Endometrial microvascular endothelial cells (primary cell): ENCODE data around the gene RNF175. TPM values are rescaled to one million over a fixed set of nuclear protein-coding genes. Genes with fewer than 3 reads are reported as not detected.

Source experiments
- in situ Hi-C: cut with HindIII; loops from 2 replicates; pipeline ENCODE4 v1.10.0; 2017; ENCODE audit warnings: low sequenced_read_pairs, low pct_unique_long_range_greater_than_20kb; ENCODE audit errors: inconsistent ontology term
- total RNA-seq: library from RNA; depleted of rRNA; stranded (reverse); fragments of >200 nt; gene quantifications from one replicate; pipeline ENCODE4 v1.2.3, GENCODE V29; 2015; ENCODE audit errors: inconsistent ontology term

The RNF175 gene
- total RNA-seq, 1 donor from 2014 or later, result not detected

DNA sequence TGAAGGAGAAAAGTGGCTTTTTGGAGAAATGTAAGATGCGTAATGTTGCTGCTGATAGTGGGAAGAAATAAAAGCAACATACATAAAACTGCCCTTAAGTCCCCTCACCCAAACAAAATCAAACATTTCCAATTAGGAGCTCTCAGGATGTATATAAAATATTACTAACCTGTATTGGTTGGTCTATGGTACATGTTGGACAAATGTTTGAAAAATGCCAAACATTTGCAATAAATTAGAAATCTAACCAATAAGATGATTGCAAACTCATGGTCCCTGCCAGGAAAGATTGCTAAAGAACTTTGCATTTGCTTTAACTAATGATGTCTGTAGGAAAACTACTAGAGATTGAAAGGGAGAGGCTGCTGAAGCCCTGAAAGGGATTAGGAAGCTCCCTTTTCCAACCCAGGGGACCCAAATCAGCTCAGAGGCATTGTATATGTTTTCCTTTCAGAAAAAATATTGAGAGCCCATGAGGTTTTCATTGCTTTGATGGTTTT, 27.3 kb upstream of the RNF175 start:
- in situ Hi-C loops, result no loop called here

DNA sequence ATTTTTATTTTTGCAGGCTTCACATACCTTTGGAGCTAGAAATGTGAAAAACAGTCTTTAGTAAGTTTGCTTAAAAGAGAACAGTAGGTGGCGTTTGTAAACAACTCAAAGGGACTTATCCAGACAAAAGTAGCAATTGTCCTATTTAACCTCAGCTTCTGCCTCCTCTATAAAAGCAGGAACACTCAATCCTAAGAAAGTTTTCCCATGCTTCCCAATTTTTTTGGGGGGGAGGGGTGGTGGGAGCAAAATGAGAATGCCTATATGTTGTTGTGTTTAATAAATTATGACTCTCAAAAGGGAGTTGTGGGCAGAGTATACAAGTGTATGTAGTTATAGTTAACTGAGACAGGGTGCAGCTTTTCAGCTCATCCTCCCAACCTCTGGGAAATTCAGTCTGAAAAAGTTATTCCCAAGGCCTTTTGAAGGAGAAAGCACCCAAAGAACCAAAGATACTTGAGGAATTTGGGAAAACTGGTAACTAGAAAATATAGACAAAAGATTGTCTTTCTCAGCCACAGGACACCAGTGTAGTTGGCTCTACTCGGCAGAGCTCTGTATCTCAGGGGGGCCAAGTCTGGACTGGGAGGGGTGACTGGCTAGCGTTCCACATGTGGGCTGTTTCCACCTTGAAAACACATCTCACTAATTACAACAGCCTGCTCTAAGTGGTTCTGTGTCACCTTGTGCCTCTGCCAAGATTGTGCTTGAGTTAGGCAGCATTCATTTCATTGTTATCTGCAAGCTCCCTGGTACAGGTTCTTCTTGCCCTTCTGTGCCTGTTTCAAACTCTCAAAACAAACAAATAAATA, 26.3 kb upstream of the RNF175 start:
- in situ Hi-C loops, result no loop called here

DNA sequence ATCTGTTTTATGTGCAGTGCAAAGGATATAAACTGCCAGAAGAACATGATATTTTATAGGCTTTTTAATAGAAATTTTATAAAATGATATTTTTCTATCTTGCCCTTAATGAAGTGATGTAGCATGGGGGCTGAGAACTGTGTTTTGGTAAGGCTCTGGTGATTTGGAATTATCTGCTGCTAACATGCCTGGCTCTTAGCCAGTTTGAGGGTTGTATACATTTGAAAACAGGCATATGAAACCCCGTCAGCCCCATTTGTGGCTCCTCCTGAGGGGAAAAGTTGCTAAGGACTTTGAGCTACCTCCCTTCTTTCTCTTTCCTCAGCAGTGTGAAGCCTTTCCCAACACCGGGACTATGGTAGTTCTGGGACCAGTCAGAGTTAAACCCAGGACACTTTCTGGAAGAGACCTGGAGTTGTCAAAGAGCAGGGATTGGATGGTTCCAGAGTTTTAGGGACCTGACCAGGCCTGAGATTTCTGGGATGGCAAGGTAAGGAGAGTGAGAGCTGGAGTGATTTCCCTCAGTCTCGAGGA, 24.4 kb upstream of the RNF175 start:
- in situ Hi-C loops, result no loop called here

DNA sequence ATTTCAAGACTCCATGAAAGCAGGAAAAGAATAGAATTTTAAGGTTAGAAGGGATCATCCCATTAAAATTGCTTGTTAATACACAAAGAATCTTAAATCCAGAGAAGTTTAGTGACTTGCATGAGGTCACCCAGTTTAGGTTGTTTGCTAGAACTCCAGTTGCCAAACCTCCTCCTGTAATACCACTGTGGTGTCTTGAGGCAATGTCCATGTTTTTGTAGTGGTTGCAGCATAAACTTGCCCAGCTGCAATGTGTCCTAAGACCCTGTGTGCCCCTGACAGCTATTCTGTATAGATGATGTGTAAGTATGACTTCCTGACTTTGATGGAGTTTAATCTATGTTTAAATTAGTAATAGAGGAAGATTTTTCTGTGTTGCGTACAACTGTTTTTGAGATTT, 22.8 kb upstream of the RNF175 start:
- in situ Hi-C loops, result no loop called here

DNA sequence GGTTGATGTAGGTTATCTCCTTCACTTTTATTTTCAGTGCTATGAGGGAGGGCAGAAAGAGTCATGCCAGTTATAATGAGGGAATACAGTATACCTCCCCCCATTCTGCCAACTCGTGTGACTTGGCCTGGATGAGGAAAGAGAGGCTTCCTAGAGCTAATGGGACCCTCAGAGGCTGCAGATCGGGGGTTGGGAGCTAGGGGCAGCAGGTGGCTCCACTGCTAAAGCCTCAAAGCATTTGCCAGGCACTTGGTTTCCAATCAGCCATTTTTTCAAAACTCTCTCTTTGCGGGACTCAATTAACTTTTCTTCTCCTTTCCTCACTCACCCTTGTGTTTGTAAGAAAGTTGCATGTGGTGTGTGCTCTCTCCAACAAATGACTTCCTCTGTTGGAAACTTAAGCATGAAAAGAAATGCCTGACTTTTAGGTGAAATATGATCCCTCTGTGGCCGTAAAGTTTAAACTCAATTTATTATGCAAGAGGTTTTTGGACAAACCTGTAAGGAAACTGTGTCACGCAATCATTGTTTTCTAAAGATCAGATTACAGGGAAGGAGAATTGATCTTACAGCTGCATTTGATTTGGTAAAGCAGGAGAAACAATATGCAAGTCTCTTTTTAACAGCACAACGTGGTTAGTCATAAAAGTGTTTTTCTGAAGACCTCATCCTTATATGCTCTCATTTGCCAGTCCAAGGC, 22.0 kb upstream of the RNF175 start:
- in situ Hi-C loops, result no loop called here

DNA sequence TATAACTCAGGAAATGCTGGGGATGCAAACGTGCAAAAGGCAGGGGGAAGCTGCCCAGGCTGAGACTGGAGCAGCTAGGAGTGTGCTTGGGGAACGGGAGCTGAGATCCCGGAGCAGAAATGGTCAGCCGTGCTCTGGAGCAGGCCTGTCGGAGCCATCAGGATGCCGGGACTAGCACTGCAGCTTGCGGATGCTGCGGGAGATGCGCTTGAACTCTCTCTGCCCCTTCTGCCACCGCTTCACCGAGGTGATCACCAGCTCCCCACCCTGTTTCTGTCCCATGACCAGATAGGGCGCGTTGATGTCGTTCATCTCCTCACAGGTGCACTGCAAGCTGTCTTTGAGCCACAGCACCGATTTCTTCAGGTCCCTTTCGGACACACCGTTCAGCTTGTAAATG, 21.5 kb upstream of the RNF175 start:
- in situ Hi-C loops, result no loop called here

DNA sequence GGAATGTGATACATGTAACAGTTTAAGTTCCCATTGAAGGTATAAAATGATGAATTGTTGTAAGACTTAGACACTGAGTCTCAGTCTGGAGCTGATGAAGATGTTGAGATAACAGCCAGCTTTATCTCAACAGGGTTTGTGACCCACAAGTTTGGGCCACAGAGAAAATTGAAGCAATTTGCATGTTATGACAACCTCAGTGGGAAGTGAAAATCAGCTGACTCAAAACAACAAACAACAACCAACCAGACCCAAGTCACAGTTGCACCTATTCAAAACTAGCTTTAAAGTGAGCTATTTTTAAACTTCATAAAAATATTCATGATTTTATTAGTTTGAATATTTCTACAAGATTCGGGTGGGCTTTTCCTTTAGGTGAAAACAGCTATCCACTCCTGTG, 21.1 kb upstream of the RNF175 start:
- in situ Hi-C loops, result no loop called here

DNA sequence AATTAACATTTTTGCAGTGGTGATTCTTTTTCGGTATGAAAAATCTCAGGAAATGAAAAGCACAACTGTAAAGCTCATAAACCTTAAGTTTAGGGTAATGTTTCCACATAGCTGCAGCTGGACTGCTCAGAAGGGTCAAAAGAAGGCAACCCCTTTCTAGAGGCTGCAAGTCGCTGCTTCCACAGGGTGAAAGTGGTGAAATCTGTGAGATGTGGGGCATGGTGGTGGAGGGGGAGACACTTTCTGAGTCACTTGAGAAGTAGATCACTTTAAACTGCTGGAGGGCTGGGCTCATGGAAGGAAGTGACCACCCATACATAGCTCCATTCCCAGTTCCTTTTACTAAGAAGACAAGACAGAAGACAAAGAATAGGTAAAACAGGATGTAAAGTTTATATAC, 20.4 kb upstream of the RNF175 start:
- in situ Hi-C loops, result no loop called here

DNA sequence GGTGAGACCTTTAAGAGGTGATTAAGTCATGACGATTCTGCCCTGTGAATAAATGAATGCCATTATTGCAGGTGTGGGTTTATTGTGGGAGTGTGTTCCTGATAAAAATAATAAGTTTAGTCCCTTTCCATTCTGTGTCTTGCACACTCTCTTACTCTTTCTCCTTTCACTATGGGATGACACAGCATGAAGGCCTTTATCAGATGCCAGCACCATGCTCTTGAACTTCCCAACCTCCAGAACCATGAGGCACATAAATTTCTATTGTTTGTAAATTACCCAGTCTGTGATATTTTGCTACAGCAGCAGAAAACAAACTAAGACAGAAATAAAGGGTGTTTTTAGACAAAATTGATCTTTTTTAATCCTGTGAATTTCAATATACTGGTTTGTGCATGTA, 18.6 kb upstream of the RNF175 start:
- in situ Hi-C loops, result no loop called here

DNA sequence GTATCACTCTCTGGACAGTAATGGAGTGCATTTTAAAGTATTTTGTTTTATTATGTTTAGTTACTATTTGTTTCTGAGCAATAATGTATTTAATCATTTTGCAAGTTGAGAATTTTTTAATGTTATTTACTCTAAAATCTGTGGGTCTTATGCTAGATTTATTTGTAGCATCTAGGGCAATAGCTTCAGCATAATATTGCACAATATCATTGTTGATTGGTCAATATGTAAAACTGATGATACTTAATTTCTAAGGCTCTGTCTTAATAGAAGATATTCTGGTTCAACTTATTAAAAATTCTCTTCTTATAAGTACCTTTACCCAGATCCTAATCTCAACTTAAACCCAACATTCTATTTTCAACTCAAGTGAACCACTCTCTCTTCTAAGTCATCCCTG, 17.6 kb upstream of the RNF175 start:
- in situ Hi-C loops, result no loop called here

DNA sequence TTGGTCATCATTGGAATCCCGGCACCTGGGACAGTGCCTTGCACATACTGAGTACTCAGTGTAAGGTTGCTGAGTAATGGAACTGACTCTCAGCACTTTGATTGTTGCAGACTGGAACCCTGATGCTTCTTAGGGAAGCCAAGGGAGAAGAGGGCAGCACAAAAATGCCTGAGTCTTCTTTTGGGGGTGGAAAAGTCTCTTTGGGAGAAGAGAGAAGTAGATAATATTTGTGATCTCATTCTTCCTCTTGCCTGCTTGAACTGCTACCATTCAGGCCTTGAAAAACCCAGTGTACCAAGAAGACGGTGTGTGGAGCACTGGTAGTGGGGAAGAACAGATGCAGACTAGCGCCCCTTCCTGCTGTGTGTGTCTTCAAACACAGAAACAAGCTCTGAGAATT, 16.8 kb upstream of the RNF175 start:
- in situ Hi-C loops, result no loop called here

DNA sequence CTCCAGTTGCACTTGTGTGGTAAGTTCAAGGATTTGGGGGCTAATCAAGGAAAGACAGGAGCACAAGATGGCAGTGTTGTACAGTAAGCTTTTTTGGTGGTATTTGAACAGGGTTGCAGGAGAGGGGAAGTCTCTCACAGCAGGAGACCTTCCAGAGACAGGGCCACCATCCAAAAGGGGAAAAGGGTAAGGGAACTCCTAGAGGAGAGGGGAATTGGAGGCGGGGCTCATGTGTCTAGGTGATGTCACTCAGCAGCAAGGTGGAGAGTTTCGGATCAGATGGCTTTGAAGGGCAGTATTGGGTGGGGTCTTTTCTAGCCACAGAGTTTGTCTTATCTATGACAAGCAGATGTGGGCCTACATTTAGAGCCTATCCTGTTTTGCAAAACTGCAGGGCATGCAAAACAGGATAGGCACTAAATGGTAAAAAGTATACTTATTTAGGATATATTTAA, 13.4 kb upstream of the RNF175 start:
- in situ Hi-C loops, result no loop called here

DNA sequence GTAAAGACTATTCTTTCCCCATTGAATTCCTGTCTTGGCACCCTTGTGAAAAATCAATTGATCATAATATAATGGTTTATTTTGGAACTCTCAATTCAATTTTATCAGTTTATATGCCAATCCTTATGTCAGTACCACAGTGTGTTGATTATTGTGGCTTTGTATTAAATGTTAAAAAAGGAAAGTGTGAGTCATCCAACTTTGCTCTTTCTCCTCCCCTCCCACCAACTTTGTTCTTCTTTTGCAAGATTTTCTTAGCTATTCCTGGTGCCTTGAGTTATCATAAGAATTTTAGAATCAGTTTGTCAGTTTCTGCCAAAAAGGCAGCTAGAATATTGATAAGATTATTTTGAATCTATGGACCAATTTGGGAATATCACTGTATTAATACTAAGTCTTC, 11.2 kb upstream of the RNF175 start:
- in situ Hi-C loops, result no loop called here

DNA sequence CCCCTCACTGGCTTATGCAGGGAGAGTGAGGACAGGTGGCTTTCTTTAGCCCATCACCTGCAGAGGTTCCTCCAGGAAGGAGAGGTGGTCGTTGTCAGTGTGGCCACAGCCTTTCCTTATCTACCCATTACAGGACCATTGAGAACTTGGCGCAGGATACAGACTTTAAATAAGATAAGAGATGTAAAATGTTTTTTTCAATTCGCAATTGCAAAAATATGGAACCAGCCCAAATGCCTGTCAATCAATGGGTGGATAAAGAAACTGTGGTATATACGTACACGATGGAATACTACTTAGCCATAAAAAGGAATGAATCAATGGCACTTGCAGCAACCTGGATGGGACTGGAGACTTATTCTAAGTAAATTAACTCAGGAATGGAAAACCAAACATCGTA, 6.9 kb upstream of the RNF175 start:
- in situ Hi-C loops, result no loop called here

DNA sequence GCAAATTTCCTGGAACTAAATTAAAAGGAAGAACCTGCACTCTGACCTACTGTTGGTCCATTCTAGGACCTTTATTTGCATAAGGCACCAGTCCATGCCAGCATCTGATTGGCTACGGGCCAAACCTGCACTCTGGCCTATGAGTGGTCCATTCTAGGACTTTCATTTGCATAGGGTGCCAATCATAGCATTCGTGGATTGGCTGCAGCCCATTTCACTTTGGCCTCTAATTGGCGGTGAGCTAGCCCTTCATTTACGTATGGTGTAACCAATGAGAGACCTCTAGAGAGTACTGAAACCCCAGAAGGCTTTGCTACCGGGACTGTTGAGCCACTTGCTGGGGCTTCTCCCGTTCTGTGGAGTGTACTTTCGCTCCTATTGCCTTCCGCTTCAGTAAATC, 6.1 kb upstream of the RNF175 start:
- in situ Hi-C loops, result no loop called here

DNA sequence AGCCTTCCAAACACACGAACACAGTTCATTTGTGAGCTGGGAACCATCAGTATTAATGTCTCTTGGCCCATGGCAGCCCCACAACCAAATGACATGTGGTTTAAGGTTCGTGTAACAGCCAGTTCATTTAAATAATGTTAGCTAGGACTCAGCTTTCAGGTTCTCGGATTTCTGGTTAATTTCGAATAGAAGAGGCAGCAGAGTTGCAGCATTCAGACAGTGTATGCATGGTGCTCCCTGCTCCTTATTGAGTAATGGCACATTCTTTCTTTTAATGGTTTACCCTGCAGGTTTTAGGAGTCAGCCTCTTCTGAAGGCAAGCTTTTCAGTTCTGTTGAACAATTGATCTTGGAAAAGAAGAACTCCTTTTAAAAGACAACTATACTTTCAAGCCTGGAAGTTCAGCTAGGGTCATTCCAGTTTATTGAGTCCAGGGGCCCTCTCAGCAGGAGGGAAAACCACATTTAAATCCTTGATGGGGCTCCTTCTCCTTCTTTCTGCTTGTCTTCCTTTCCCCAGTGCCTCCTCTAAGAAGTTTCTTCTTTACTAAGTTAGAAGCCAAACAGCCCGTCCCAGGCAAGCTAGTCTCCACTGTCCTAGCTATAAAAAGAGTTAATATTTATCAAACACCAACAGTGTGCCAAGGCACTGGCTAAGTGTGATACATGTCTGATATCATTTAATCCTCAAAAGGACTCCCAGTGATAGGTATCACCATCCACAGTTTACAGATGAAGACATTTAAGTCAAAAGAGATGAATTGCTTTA, 5.0 kb upstream of the RNF175 start:
- in situ Hi-C loops, result no loop called here

DNA sequence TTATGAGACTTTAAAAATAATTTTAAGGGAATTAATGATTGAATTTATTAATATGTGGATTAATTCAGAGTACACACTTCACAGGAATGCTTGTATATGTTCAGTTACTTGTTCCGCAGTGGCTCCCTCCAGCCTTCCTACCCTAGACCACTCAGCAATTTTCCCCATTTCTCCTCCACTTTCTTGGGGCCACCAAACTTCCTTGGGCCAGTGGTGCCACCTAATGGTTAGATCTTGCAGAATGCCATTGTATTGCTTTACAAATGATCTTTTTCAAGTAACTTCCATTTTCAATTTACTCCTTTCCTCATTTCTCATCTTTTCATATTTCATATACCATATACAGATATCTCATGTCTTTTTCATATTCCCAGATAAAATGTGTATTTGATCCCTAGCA, 3.6 kb upstream of the RNF175 start:
- in situ Hi-C loops, result no loop called here

DNA sequence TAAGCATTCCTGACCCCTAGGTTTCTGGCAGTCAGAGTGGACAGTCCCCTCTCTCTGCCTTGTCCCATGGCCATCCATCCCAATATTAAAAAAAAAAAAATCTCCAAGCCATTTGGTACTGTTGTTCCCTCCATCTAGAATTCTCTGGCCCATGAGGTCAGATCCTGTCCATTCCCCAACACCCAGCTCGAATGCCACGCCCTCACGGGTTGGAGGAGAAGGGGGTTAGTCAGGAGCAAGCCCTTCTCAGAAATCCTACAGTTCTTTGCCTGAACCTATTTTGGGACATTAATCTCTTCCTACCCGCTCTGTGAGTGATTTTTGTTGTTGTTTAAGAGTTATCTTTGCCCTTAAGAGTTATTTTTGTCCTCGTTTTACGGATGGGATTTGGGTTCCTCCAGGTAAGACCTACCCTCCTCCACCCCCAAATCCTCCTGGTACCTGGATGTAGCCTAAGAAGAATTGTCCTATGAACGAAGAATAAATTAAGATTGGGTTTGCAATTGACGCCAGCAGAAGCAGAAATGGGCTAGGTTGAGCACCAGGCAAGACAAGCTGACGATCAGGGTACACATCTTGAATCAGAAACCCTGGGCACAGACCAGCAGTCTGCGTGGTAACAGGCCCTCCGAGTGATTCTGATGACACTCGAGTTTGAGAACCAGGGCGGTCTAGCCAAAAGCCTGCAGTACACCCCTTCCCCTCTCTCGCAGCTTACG, 977 bp downstream of the RNF175 start:
- in situ Hi-C loops, result no loop called here

DNA sequence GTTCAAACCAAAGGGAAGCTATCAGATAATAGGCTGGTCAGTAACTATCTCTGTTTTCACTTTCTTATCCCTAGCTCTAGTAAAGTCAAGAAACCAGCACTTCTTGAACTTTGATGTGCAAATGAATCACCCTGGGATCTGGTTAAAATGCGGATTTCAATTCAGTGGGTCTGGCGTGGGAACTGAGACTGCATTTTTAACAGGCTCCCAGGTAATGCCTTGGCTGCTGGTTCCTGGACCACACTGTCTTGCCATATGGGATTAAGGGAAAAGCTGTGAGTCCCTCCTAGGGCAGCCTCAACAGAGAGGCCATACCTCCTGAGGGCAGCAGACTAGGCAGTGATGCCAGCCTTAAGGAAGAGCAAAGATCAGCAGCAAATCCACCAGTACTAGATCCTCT, 1.7 kb downstream of the RNF175 start:
- in situ Hi-C loops, result no loop called here
